Testis (tissue), 2 donors: ENCODE measurements around the gene SLC7A5.

Experiments used
- POLR2A ChIP-seq: fragments of 450-650 bp; IDR thresholded peaks from one replicate; pipeline ENCODE4 v1.6.1; 2017; ENCODE audit warnings: antibody characterized with exemption, mild to moderate bottlenecking, moderate library complexity
- TF ChIP-seq, protein P1 (sequence below), 3 experiments: fragments of 450-650 bp in 2 of 3; fragments of 200-600 bp in 1 of 3; sonication (generic) in 1 of 3; IDR thresholded peaks; one replicate each; pipeline ENCODE4 v1.5.1; 2016 to 2019; ENCODE audit warnings: antibody characterized with exemption in 3 of 3, mild to moderate bottlenecking in 2 of 3, moderate library complexity in 1 of 3

DNA sequence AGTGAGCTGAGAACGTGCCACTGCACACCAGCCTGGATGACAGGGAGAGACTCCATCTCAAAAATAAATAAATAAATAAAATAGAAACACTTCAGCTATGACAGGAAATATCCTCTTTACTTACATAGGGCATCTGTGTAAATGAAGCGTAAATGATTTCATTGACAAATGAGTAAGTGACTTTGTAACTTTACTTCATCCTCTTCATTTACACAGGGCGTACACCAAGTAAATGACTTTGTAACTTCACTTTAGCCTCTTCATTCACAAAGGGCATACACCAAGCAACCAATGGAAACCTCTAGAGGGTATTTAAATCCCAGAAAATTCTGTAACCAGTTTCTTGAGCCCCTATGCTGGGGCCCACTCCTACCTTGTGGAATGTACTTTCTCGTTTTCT lies 87.3 kb downstream of the SLC7A5 start:
- TF ChIP-seq, protein P1, sequence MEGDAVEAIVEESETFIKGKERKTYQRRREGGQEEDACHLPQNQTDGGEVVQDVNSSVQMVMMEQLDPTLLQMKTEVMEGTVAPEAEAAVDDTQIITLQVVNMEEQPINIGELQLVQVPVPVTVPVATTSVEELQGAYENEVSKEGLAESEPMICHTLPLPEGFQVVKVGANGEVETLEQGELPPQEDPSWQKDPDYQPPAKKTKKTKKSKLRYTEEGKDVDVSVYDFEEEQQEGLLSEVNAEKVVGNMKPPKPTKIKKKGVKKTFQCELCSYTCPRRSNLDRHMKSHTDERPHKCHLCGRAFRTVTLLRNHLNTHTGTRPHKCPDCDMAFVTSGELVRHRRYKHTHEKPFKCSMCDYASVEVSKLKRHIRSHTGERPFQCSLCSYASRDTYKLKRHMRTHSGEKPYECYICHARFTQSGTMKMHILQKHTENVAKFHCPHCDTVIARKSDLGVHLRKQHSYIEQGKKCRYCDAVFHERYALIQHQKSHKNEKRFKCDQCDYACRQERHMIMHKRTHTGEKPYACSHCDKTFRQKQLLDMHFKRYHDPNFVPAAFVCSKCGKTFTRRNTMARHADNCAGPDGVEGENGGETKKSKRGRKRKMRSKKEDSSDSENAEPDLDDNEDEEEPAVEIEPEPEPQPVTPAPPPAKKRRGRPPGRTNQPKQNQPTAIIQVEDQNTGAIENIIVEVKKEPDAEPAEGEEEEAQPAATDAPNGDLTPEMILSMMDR (IDR thresholded peaks at IDR 0.05), result no peak
- TF ChIP-seq POLR2A, result no peak
